Psoas muscle (tissue), 8 donors: Measurements from ENCODE around the gene SYCE1L. TPM values are rescaled to one million over a fixed set of nuclear protein-coding genes. Genes with fewer than 3 reads are reported as not detected.
"Not testable (repeated sequence)": the region's sequence is repeated elsewhere in the genome, so short reads cannot be mapped to it uniquely, and the experiment has no call there.

Source experiments
- ATAC-seq, 4 donors: fragments of 200-7000 bp; cut with Tn5 transposase; one replicate each; pipeline ENCODE4 v1.9.1; 2020; ENCODE audit warnings: moderate library complexity in 3 of 4, mild to moderate bottlenecking in 2 of 4
- DNase-seq, 2 donors: peaks; one replicate each; pipeline ENCODE4 v3.0.0-alpha.2; 2020
- H3K27ac ChIP-seq: fragments of 200-600 bp; one replicate; pipeline ENCODE4 v1.8.0; 2022
- H3K27me3 ChIP-seq, 3 donors: fragments of 200-600 bp in 1 of 3; one replicate each; pipeline versions ENCODE4 v1.6.1 to v1.8.0; 2013 to 2022; ENCODE audit warnings: low read length in 2 of 3, mild to moderate bottlenecking in 2 of 3, moderate library complexity in 1 of 3; ENCODE audit not compliant: insufficient read depth in 3 of 3
- H3K36me3 ChIP-seq, 2 donors: fragments of 200-600 bp in 1 of 2; one replicate each; pipeline versions ENCODE4 v1.6.1 to v1.8.0; 2013 to 2022; ENCODE audit warnings: low read depth in 1 of 2, mild to moderate bottlenecking in 1 of 2, moderate library complexity in 1 of 2; ENCODE audit not compliant: insufficient read depth in 1 of 2
- H3K4me1 ChIP-seq: fragments of 200-600 bp; one replicate; pipeline ENCODE4 v1.8.0; 2022
- H3K4me3 ChIP-seq: fragments of 200-600 bp; one replicate; pipeline ENCODE4 v1.8.0; 2022; ENCODE audit warnings: mild to moderate bottlenecking
- H3K9me3 ChIP-seq: fragments of 200-600 bp; one replicate; pipeline ENCODE4 v1.8.0; 2022
- WGBS, 3 donors: extraction: QIAGEN DNeasy Blood & Tissue Kit; methylation state at CpG; one replicate each; pipeline versions ENCODE4 v1.1.6 to v1.1.7; 2013; 5-methylcytosine and 5-hydroxymethylcytosine counted together
- intact Hi-C, 2 donors: fragments of 100-400 bp; cut with DNase I; formaldehyde crosslinking; loops; one replicate each; pipeline versions ENCODE4 v1.11.0 to v1.14.2; 2022
- polyA plus RNA-seq, 3 donors: library from polyadenylated mRNA; stranded (reverse); fragments of 200-250 nt; gene quantifications; one replicate each; pipeline ENCODE4 v1.2.3, GENCODE V29; 2013
- total RNA-seq, 4 donors: library from RNA; stranded (reverse); fragmentation: NEBNext Ultra II Directional in 2 of 4; extraction: Animal tissue kit (Norgen Biotek cat#: 25700) in 2 of 4; gene quantifications; one replicate each; pipeline versions ENCODE4 v1.2.1 to v1.2.4, GENCODE V29; 2021 to 2023
- TF ChIP-seq, protein P1 (sequence below): fragments of 200-600 bp; IDR thresholded peaks from one replicate; pipeline ENCODE4 v1.8.0; 2022; ENCODE audit warnings: antibody characterized with exemption
- donor health status: healthy with polysubstance abuse.
- donor health status: DM: no; HTN: no; CAD: no; lungs with moderate emphysema.
- donor health status: Bipolar disorder and iron deficiency.
- donor health status: healthy.
- donor health status: DM: yes; HTN: yes; CAD: no.
- donor health status: DM: no; HTN: no; CAD: no.
- donor health status: DM: no; HTN: no; CAD: no.
- donor health status: DM: yes; HTN: yes; CAD: no.

SYCE1L gene
- total and polyA plus RNA-seq, 7 donors: 0.17 to 1.2 (median 0.22) TPM; not detected in 3

GRCh38 chr16:77236063-77236511 lies 36.9 kb downstream of the SYCE1L start:
- H3K27me3 ChIP-seq: no peaks in the 10 kb centered on the region
- H3K4me3 ChIP-seq: no peak overlapping the region
- no peaks in the 10 kb centered on the region for H3K36me3 ChIP-seq
- H3K4me1 ChIP-seq: no peaks in the 10 kb centered on the region
- ATAC-seq: peak; percentile 96 to 99 (median 98)
- 0 to 4% (median 1%) methylated on average over 21 of the region's 21 CpGs for WGBS, 3 donors
- no peaks in the 10 kb centered on the region for H3K9me3 ChIP-seq
- peak; percentile 83 to 90 for DNase-seq
- H3K27ac ChIP-seq: no peak overlapping the region
- intact Hi-C loops: loop anchor here (1.0 to 5.0 kb wide), 3 partner anchors 347 to 426 kb away; no protein-coding TSS in a partner anchor
- TF ChIP-seq, protein P1, sequence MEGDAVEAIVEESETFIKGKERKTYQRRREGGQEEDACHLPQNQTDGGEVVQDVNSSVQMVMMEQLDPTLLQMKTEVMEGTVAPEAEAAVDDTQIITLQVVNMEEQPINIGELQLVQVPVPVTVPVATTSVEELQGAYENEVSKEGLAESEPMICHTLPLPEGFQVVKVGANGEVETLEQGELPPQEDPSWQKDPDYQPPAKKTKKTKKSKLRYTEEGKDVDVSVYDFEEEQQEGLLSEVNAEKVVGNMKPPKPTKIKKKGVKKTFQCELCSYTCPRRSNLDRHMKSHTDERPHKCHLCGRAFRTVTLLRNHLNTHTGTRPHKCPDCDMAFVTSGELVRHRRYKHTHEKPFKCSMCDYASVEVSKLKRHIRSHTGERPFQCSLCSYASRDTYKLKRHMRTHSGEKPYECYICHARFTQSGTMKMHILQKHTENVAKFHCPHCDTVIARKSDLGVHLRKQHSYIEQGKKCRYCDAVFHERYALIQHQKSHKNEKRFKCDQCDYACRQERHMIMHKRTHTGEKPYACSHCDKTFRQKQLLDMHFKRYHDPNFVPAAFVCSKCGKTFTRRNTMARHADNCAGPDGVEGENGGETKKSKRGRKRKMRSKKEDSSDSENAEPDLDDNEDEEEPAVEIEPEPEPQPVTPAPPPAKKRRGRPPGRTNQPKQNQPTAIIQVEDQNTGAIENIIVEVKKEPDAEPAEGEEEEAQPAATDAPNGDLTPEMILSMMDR: peak; percentile 98

GRCh38 chr16:77238593-77238992 lies 39.4 kb downstream of the SYCE1L start:
- WGBS, 3 donors: 67 to 71% (median 69%) methylated on average over 5 of the region's 5 CpGs
- TF ChIP-seq, protein P1: no peak
- H3K9me3 ChIP-seq: no peaks in the 10 kb centered on the region
- no peaks in the 10 kb centered on the region for H3K27me3 ChIP-seq
- DNase-seq: no peak
- H3K4me3 ChIP-seq: no peak overlapping the region
- no peak for ATAC-seq
- H3K27ac ChIP-seq: no peak overlapping the region
- H3K36me3 ChIP-seq: no peaks in the 10 kb centered on the region
- intact Hi-C loops: loop anchor here in 1 of 2 donors (5.0 kb wide), 1 partner anchor 424 kb away; no protein-coding TSS in a partner anchor
- no peaks in the 10 kb centered on the region for H3K4me1 ChIP-seq

DNA sequence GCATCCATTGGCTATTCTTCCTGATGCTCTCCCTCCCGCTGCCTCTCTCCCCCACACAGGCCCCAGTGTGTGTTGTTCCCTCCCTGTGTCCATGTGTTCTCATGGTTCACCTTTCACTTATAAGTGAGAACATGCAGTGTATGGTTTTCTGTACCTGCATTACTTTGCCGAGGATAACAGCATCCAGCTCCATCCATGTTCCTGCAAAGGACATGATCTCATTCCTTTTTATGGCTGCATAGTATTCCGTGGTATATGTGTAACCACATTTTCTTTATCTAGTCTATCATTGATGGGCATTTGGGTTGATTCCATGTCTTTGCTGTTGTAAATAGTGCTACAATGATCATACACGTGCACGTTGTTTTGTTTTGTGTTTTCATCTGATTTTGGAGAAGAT lies 43.3 kb downstream of the SYCE1L start:
- DNase-seq, H3K4me3 ChIP-seq, ATAC-seq, H3K4me1 ChIP-seq, H3K9me3 ChIP-seq, H3K27ac ChIP-seq, H3K27me3 ChIP-seq, H3K36me3 ChIP-seq, intact Hi-C loops: not testable (repeated sequence)
- 92 to 95% (median 94%) methylated on average over 5 of the region's 5 CpGs for WGBS, 3 donors

DNA sequence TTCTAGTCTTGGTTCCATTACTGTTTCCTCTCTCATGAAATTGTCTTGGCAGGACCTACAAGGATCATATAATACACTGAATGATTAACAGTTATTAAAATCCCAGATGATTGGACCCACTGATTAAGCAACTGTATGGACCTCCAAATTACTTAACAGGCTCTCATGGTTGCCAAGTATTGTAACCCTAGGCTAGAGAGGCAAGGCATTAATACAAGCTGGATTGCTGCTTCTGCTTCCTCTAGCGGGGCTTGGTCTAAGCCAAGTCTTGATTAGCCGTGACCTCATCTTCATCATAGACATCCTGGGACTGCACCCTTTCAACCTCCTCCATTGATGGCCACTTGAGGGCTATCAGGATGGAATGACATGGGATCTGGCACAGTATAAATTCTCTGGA lies 46.9 kb downstream of the SYCE1L start:
- H3K9me3 ChIP-seq: no peaks in the 10 kb centered on the region
- 54 to 58% (median 58%) methylated on average over 2 of the region's 2 CpGs for WGBS, 3 donors
- H3K4me3 ChIP-seq: no peak overlapping the region
- H3K27ac ChIP-seq: no peak overlapping the region
- no peaks in the 10 kb centered on the region for H3K36me3 ChIP-seq
- no peaks in the 10 kb centered on the region for H3K27me3 ChIP-seq
- intact Hi-C loops: no loop called here
- DNase-seq (no peak), ATAC-seq (no peak)
- TF ChIP-seq, protein P1: no peak
- H3K4me1 ChIP-seq: no peaks in the 10 kb centered on the region

DNA sequence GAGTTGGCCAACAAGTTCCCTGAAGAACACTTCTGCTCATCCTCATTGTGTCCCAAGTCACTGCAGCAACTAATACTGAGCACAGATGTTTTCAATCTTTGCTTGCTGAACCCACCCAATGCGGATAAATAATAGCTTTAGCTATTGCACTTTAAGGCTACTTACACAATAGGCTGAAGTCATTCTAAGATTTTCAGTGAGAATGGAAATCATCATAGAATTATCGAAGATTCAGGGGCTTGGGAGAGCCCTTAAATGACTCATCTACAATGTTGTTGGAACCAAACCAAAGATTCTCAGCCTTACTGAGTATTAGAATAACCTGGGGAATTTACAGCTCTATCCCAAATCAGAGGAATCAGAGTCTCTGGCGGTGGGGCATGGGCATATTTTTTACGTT lies 51.2 kb downstream of the SYCE1L start:
- DNase-seq: no peak
- 74 to 82% (median 78%) methylated on average over 4 of the region's 4 CpGs for WGBS, 3 donors
- Histone ChIP-seq H3K4me1 (no peaks in the 10 kb centered on the region), H3K4me3 (no peak overlapping the region), H3K36me3 (no peaks in the 10 kb centered on the region), H3K9me3 (no peaks in the 10 kb centered on the region), H3K27me3 (no peaks in the 10 kb centered on the region), H3K27ac (no peak overlapping the region)
- intact Hi-C loops: no loop called here
- ATAC-seq: no peak
- TF ChIP-seq, protein P1: no peak

Other genes starting within 250 kb of the SYCE1L start
- gene MON1B, start 8.2 kb upstream of the SYCE1L start, total RNA-seq: 10 to 100 TPM; 13.3 to 22.2 (median 18.4) TPM
- 10 to 100 TPM in 1 of 3 donors, 1 to 10 TPM in 2; 5.3 to 13.8 (median 8.2) TPM for gene MON1B, start 8.2 kb upstream of the SYCE1L start, polyA plus RNA-seq
- gene ADAMTS18, start 235.6 kb downstream of the SYCE1L start, total RNA-seq: under 1 TPM in 1 of 4 donors, not detected in 3; 0.28 TPM
- gene ADAMTS18, start 235.6 kb downstream of the SYCE1L start, polyA plus RNA-seq: under 1 TPM in 2 of 3 donors, not detected in 1; 0.01 to 0.03 TPM